ENCODE data around the gene LPCAT1.
"Not testable (repeated sequence)": the region's sequence is repeated elsewhere in the genome, so short reads cannot be mapped to it uniquely, and the experiment has no call there.

Gene LPCAT1

GRCh38 chr5:1541702-1542400 lies 18.1 kb upstream of the LPCAT1 start:
- no peak for DNase-seq (ENCODE audit: low spot score)

DNA sequence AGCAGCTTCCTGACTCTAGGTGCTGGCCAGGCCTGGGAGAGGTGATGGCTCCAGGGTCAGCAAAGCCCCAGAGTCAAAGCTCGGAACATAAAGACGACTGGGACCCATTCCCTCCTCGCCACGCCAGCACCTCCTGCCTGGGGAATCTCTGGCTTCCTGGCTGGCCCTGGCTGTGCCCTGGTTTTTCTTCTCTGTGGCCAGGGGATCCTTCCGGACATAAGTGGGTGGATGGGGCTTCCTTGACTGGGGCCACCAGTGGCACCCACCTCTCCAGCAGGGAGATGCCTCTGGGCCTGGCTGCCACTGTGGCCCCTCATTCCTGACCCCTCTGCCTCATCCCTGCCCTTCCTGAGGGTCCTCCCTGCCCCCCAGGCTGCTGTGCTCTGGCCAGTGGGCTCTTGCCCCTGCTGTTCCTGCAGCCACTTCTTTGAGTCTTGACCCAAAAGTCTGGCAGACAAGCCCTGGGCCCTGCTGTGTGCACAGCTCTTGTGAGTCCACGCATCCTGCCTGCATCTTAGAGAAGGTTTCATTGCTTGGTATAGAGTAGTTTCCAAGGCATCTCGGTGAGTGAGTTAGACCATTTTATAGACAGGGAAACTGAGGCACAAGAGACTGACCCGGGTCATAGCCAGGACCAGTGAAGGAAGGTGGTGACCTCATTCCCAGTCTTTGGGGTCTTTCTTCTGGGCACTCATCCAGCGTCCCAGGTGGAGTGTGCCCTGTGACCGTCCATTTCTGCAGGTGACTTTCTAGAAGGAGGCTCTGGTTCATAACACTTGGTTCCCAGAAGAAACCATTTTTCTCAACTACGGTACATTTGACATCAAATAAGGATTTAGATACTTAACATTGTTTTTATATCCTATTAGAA lies 17.3 kb upstream of the LPCAT1 start:
- no peak for DNase-seq (ENCODE audit: low spot score)

DNA sequence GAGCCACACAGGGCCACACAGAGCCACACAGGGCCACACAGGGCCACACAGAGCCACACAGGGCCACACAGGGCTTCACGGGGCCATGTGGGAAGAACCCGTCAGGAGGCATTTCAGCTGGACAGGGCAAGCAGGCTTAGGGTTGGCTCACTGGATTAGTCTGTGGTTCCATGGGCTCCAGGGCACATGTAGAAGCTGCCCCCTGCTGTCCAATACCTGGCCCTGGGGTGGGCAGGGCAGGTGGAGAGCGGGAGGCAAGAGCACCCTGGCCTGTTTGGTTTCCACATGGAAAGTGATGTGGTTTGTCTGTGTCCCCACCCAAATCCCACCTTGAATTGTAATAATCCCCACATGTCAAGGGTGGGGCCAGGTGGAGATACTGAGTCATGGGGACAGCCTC lies 16.4 kb upstream of the LPCAT1 start:
- peak; percentile 16 for DNase-seq (ENCODE audit: low spot score)

- DNase-seq (ENCODE audit: low spot score) = not testable (repeated sequence)
Observed at GRCh38 chr5:1539393-1540161, 15.8 kb upstream of the LPCAT1 start.

GRCh38 chr5:1538741-1539392 lies 15.1 kb upstream of the LPCAT1 start:
- DNase-seq (ENCODE audit: low spot score) = no peak

GRCh38 chr5:1538276-1538675 lies 14.5 kb upstream of the LPCAT1 start:
- DNase-seq (ENCODE audit: low spot score) = no peak

- no peak for DNase-seq (ENCODE audit: low spot score)
Observed at GRCh38 chr5:1537603-1538154, 13.9 kb upstream of the LPCAT1 start.

DNA sequence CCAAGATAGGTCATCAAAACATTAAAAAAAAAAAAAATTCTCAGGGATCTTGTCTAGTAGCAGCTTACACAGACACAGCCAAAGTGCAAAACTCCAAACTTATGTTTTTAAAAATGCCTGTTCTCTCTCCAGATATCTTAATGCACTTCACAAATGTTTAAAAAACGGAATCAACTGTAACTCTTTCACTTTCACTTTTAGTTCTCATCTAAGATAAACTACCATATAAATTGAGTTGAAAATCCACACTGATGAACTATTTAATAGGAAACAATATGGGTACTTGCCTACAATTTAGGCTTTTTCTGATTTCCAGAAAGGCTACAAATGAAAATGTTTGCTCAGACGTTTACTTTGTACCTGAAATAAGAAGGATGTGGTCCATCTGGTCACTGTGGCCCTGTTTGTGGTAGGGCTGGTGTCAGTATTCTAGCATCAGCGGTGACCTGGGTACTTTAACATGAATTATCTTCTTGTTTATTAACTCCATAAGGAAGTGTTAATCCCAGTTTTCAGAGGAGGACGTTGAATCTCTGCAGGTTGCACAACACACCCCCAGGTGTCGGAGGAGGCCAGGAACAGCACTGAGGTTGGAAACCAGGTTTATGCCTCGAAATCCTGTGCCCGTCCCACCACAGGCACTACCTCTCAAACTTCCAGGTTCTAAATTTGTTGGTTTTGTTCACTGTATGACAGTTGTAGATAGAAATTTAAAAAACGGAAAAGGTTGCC lies 13.3 kb upstream of the LPCAT1 start:
- peak; percentile 9 for DNase-seq (ENCODE audit: low spot score)

GRCh38 chr5:1536322-1536845 lies 12.6 kb upstream of the LPCAT1 start:
- DNase-seq (ENCODE audit: low spot score) = peak; percentile 84

GRCh38 chr5:1535646-1536045 lies 11.9 kb upstream of the LPCAT1 start:
- DNase-seq (ENCODE audit: low spot score) = peak; percentile 42

DNA sequence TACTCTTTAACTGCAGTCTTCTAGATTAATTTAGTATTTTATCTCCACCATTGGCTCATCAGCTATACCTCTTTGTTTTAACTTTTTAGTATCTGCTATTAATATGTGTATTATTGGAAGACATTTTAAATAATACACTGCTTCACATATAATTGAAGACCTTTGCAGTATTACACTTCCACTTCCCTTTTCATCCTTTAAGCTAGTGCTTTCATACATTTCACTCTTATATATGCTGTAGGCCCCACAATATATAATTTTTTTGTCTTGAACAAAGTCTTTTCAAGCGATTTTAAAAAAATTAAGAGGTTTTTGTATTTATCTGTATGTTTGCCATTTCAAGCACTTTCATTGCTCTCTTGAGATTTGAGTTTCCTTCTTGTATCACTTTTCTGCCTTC lies 8.6 kb upstream of the LPCAT1 start:
- DNase-seq (ENCODE audit: low spot score) = no peak

GRCh38 chr5:1529498-1529897 lies 5.7 kb upstream of the LPCAT1 start:
- no peak for DNase-seq (ENCODE audit: low spot score)

DNA sequence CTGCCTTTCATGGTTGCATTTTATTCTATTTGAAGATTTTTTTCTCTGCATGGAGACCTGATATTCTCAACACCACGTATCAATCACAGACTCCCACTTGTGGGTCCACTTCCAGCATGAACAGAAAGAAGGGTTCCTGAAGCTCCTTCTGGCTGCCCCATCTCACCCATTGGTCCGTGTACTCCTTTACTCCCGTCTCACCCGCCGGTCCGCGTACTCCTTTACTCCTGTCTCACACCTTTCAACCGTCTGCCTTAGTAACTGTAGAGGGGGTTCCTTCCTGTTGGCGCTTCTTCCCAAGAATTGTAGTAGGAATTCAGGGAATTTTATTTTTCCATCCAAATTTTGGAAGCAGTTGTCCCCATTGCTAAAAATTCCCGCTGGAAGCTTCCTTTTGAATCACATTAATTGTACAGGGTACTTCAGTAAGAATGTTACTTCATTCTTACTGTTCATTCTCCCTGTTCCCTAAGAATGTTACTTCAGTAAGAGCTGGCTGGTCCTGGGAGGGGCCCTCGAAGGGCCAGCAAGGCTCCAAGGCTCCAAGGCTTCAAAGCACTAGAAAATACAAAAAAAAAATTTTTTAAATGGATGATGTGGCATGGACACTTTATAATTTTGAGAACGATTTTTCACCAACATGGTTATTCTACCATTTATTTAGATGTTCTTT lies 3.9 kb upstream of the LPCAT1 start:
- DNase-seq (ENCODE audit: low spot score) = no peak

- no peak for DNase-seq (ENCODE audit: low spot score)
Observed at GRCh38 chr5:1526681-1527131, 2.9 kb upstream of the LPCAT1 start.

- no peak for DNase-seq (ENCODE audit: low spot score)
Observed at GRCh38 chr5:1526190-1526631, 2.5 kb upstream of the LPCAT1 start.

DNA sequence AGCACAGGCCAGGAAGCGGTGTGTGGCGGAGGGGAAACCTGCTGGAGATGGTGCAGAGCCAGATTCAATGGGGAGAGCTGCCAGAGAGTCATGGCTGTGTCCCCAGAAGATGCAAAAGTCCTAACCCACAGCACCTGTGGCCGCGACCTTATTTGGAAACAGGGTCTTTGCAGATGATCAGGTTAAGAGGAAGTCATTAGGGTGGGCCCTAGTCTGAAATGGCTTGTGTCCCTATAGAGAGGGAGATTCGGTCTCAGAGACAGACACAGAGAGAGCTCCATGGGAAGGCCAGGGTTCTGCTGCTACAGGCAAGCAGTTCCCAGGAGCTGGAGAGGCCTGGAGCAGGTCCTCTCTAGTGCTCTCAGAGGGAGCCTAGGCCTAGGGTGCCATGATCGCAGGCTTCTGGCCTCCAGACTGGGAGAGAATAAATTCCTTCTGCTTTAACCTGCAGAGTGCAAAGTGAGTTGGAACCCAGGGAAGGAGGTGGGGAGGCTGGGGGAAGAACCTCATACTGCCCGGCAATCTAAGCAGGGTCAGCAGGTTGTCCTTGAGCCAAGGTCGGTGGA lies 1.9 kb upstream of the LPCAT1 start:
- DNase-seq (ENCODE audit: low spot score) = no peak

GRCh38 chr5:1524799-1525623 lies 1.3 kb upstream of the LPCAT1 start:
- DNase-seq (ENCODE audit: low spot score) = no peak

- no peak for DNase-seq (ENCODE audit: low spot score)
Observed at GRCh38 chr5:1524481-1524798, 680 bp upstream of the LPCAT1 start.

DNA sequence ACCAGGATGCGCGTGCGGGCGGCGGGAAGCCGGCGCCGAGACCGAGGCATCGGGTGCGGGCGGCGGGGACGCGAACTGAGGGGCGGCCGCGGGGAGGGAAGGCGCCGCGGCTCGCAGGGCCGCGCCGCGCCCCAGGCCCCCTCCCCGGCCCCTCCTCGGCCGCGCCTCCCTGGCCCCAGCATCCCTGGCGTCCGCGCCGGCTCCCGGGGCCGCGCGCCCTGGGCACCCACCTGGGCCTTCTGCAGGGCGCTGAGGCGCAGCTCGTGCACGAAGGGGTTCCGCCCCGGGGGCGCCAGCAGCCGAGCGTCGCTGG lies 324 bp downstream of the LPCAT1 start:
- DNase-seq (ENCODE audit: low spot score) = no peak
